Spleen (tissue), 7 donors: ENCODE results near the gene SLC1A6.

Experiments
- CTCF ChIP-seq, 11 experiments: fragments of 200-600 bp in 7 of 11; fragments of 450-650 bp in 4 of 11; sonication (generic) in 4 of 11; IDR thresholded peaks in 8 of 11; conservative IDR thresholded peaks in 3 of 11; 1 replicate in 7 of 11; 2 replicates in 4 of 11; pipeline versions ENCODE4 v1.4.0 to v1.8.0; 2016 to 2021; ENCODE audit warnings: antibody characterized with exemption in 11 of 11, inconsistent platforms in 4 of 11, mild to moderate bottlenecking in 1 of 11
- POLR2AphosphoS5 ChIP-seq, 3 donors: sonication (generic); formaldehyde crosslinking; IDR thresholded peaks; one replicate each; pipeline ENCODE4 v1.5.1; 2017; ENCODE audit warnings: antibody characterized with exemption in 3 of 3
- donor health status: DM: no; HTN: no; CAD: no; lungs with moderate emphysema.
- donor health status: DM: no; HTN: no; CAD: no.
- donor health status: DM: no; HTN: no; CAD: no.

- TF ChIP-seq CTCF (IDR thresholded peaks at IDR 0.05 in 8 of 11, conservative IDR thresholded peaks at IDR 0.05 in 3 of 11), result no peak
- TF ChIP-seq POLR2AphosphoS5 (IDR thresholded peaks at IDR 0.05), result no peak
Measured at GRCh38 chr19:15014579-15014978, 34.9 kb upstream of the SLC1A6 start.
